ENCODE data around the gene ANO3.
"Not testable (repeated sequence)": the region's sequence is repeated elsewhere in the genome, so short reads cannot be mapped to it uniquely, and the experiment has no call there.

ANO3 gene

DNA sequence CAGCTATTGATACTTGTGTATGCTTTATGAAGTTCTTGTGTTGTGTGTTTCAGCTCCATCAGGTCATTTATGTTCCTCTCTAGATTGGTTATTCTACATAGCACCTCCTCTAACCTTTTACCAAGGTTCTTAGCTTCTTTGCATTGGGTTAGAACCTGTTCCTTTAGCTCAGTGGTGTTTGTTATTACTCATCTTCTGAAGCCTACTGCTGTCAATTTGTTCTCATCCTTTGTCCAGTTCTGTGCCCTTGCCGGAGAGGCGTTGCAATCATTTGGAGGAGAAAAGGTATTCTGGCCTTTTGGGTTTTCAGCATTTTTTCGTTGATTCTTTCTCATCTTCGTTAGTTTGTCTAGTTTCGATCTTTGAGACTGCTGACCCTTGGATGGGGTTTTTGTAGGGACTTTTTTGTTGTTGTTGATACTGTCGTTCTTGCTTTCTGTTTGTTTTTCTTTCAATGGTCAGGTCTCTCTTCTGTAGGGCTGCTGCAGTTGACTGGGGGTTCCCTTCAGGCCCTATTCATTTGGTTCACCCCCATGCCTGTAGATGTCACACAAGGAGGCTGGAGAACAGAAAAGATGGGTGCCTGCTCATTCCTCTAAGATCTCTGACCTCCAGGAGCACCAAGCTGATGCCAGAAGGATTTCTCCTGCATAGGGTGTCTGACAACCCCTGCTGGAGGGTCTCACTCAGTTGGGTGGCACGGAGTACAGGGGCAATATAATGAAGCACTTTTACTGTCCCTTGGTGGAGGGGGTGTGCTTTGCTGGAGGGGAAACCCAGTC is 276.0 kb downstream of the ANO3 start:
- Histone ChIP-seq H3K27me3 (ENCODE audit: low read depth) (no peaks in the 10 kb centered on the region), H3K4me1 (no peaks in the 10 kb centered on the region), H3K36me3 (replicated peaks) (no peaks in the 10 kb centered on the region), H3K9me3 (no peaks in the 10 kb centered on the region), H3K4me3 (no peak overlapping the region)
- no peak for DNase-seq (ENCODE audit: low spot score in 2 of 2)
- in situ Hi-C loops (cut with MboI; ENCODE audit: low sequenced_read_pairs) = no loop called here

GRCh38 chr11:26608507-26609146 is 276.7 kb downstream of the ANO3 start:
- Histone ChIP-seq H3K4me1 (no peaks in the 10 kb centered on the region), H3K27me3 (ENCODE audit: low read depth) (no peaks in the 10 kb centered on the region), H3K9me3 (no peaks in the 10 kb centered on the region), H3K36me3 (replicated peaks) (no peaks in the 10 kb centered on the region), H3K4me3 (no peak overlapping the region)
- no peak for DNase-seq (ENCODE audit: low spot score in 2 of 2)
- in situ Hi-C loops (cut with MboI; ENCODE audit: low sequenced_read_pairs) = no loop called here

- Histone ChIP-seq H3K4me1 (no peaks in the 10 kb centered on the region), H3K4me3 (no peak overlapping the region), H3K36me3 (replicated peaks) (no peaks in the 10 kb centered on the region), H3K9me3 (no peaks in the 10 kb centered on the region), H3K27me3 (ENCODE audit: low read depth) (no peaks in the 10 kb centered on the region)
- no peak for DNase-seq (ENCODE audit: low spot score in 2 of 2)
- in situ Hi-C loops (cut with MboI; ENCODE audit: low sequenced_read_pairs) = no loop called here
These were observed 281.8 kb downstream of the ANO3 start for GRCh38 chr11:26613759-26614158.

DNA sequence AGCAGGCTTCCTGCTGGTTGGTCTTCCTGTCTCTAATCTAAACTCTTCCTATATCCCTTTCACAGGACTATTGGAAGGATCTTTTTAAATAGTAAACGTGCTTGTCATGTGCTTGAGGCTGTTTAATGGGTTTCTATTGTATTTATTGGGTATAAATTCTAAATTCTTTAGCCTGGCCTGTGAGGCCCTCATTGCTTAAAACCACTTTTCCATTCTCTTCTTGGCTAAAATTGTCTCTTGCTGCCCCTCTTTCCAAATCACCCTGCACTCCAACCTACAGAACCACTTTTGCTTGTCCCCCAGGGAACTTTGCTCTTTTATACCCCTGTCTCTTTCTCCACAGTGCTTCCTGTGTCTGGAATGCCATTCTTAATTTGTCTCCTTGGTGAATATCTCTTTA is 286.5 kb downstream of the ANO3 start:
- no peak for DNase-seq (ENCODE audit: low spot score in 2 of 2)
- in situ Hi-C loops (cut with MboI; ENCODE audit: low sequenced_read_pairs) = no loop called here
- Histone ChIP-seq H3K9me3 (no peaks in the 10 kb centered on the region), H3K27me3 (ENCODE audit: low read depth) (no peaks in the 10 kb centered on the region), H3K4me3 (no peak overlapping the region), H3K4me1 (no peaks in the 10 kb centered on the region), H3K36me3 (replicated peaks) (no peaks in the 10 kb centered on the region)

DNA sequence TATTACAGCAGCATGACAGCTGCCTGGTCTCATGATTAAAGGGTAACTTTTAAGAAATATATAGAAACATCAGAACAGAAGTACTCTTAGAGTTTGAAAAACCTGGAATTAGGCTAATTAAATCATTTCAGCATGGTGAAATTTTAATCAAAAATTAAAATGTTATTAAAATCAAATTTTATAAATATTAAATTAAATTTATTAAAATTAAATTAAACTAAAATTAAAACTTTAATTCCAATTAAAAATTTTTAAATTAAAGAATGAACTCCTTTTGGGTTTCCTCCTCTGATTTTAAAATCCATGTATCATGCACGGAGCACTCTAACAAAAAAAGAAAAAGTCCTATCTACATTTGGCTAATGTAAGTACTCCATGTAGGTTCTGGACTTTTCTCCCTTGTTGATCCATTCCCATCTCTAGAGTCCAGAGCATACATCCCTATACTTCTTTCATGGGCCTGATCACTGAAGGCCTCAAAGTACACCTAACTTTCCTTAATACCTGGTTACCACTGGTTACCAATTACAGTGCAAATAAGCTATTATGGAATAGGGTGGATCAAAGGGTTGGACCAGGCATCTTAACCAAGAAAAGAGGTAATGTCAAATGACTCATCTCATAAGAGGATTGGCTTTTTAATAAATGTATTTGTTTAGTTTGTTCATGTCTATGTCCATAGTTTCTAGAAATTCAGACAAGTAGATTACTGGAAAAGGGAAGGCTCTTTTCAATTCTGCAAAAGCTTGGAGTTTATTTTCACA is 288.5 kb downstream of the ANO3 start:
- in situ Hi-C loops (cut with MboI; ENCODE audit: low sequenced_read_pairs) = no loop called here
- no peaks in the 10 kb centered on the region for H3K4me1 ChIP-seq
- H3K27me3 ChIP-seq (ENCODE audit: low read depth) = no peaks in the 10 kb centered on the region
- no peak overlapping the region for H3K4me3 ChIP-seq
- H3K36me3 ChIP-seq (replicated peaks) = no peaks in the 10 kb centered on the region
- no peak for DNase-seq (ENCODE audit: low spot score in 2 of 2)
- no peaks in the 10 kb centered on the region for H3K9me3 ChIP-seq

GRCh38 chr11:26621132-26621531 is 289.2 kb downstream of the ANO3 start:
- no peak for DNase-seq (ENCODE audit: low spot score in 2 of 2)
- no peaks in the 10 kb centered on the region for H3K36me3 ChIP-seq (replicated peaks)
- H3K27me3 ChIP-seq (ENCODE audit: low read depth) = 0 out of 2 replicates have a peak, but pooled peaks cover 2% of the 10 kb centered on the region
- no peak overlapping the region for H3K4me3 ChIP-seq
- H3K9me3 ChIP-seq = no peaks in the 10 kb centered on the region
- H3K4me1 ChIP-seq = no peaks in the 10 kb centered on the region
- in situ Hi-C loops (cut with MboI; ENCODE audit: low sequenced_read_pairs) = no loop called here

- no peaks in the 10 kb centered on the region for H3K9me3 ChIP-seq
- H3K4me1 ChIP-seq = no peaks in the 10 kb centered on the region
- H3K4me3 ChIP-seq = no peak overlapping the region
- in situ Hi-C loops (cut with MboI; ENCODE audit: low sequenced_read_pairs) = no loop called here
- H3K36me3 ChIP-seq (replicated peaks) = no peaks in the 10 kb centered on the region
- H3K27me3 ChIP-seq (ENCODE audit: low read depth) = peaks cover 3% of the 10 kb centered on the region; the same call in 1 of the 2 replicates
- DNase-seq (ENCODE audit: low spot score in 2 of 2) = no peak
These were observed 290.3 kb downstream of the ANO3 start for GRCh38 chr11:26622181-26622580.

DNA sequence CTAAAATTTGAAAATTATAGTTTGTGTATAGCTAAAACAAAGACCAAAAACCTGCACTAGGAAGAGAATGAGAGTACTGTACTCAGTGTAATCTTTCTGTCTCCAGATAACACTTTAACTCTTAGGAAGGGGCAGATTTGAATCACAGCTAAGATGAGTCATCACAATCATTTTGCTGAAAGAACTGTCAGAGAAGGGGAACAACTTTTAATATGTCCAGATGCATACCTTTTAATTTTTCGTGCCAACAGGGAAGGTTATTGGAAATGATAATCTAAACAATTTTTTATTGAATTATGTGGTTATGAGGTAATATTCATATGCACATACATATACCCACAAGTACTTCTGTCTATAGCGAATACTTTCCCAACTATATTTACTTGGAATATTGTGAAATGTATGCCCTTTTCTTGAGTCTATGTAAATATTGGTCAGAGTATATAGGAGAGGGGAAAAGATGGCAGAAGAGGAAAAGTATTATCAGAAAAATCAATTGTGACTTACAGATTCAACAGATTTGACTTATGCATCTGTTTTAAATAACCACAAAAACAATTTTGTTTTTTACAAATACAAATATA is 291.2 kb downstream of the ANO3 start:
- no peaks in the 10 kb centered on the region for H3K9me3 ChIP-seq
- peaks cover 7% of the 10 kb centered on the region for H3K27me3 ChIP-seq (ENCODE audit: low read depth)
- DNase-seq (ENCODE audit: low spot score in 2 of 2) = no peak
- H3K36me3 ChIP-seq (replicated peaks) = no peaks in the 10 kb centered on the region
- in situ Hi-C loops (cut with MboI; ENCODE audit: low sequenced_read_pairs) = no loop called here
- no peaks in the 10 kb centered on the region for H3K4me1 ChIP-seq
- no peak overlapping the region for H3K4me3 ChIP-seq

- H3K4me1 ChIP-seq = no peaks in the 10 kb centered on the region
- H3K9me3 ChIP-seq = no peaks in the 10 kb centered on the region
- no peaks in the 10 kb centered on the region for H3K36me3 ChIP-seq (replicated peaks)
- H3K4me3 ChIP-seq = no peak overlapping the region
- H3K27me3 ChIP-seq (ENCODE audit: low read depth) = peaks cover 12% of the 10 kb centered on the region
- in situ Hi-C loops (cut with MboI; ENCODE audit: low sequenced_read_pairs) = loop anchor here (25.0 kb wide), 1 partner anchor 314 kb away; no protein-coding TSS in a partner anchor
- no peak for DNase-seq (ENCODE audit: low spot score in 2 of 2)
These were observed 294.4 kb downstream of the ANO3 start for GRCh38 chr11:26626346-26626745.

DNA sequence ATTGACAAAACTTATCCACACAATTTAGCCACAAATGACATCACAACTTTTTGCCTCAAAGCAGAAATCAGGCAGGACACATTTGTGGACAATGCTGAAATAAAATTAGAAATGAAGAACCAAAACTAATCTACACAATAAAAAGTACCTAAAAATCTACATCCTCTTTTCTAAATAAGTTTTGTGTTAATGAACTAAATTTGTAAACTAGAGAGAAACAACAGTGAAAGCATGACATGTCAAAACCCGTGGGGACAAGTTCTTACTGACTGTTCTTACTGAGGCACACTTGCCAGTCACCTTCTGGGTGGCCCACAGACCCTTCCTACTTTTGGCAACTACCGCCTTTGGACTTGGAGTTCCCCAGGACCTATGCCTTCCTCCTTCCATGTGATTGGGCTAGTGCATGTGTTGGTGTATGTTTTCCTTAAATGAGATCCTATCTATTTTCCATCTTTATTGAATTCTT is 300.8 kb downstream of the ANO3 start:
- Histone ChIP-seq H3K9me3 (no peaks in the 10 kb centered on the region), H3K4me1 (no peaks in the 10 kb centered on the region), H3K4me3 (no peak overlapping the region), H3K27me3 (ENCODE audit: low read depth) (peaks cover 7% of the 10 kb centered on the region), H3K36me3 (replicated peaks) (no peaks in the 10 kb centered on the region)
- in situ Hi-C loops (cut with MboI; ENCODE audit: low sequenced_read_pairs) = loop anchor here (25.0 kb wide), 1 partner anchor 320 kb away; no protein-coding TSS in a partner anchor
- no peak for DNase-seq (ENCODE audit: low spot score in 2 of 2)

GRCh38 chr11:26643314-26643713 is 311.4 kb downstream of the ANO3 start:
- H3K4me1 ChIP-seq; H3K27me3 ChIP-seq (ENCODE audit: low read depth); DNase-seq (ENCODE audit: low spot score in 2 of 2); H3K4me3 ChIP-seq; H3K9me3 ChIP-seq; H3K36me3 ChIP-seq (replicated peaks): not testable (repeated sequence)
- in situ Hi-C loops (cut with MboI; ENCODE audit: low sequenced_read_pairs) = loop anchor here (25.0 kb wide), 1 partner anchor 331 kb away; no protein-coding TSS in a partner anchor

GRCh38 chr11:26649884-26650283 is 318.0 kb downstream of the ANO3 start:
- in situ Hi-C loops (cut with MboI; ENCODE audit: low sequenced_read_pairs) = loop anchor here (25.0 kb wide), 1 partner anchor 338 kb away; no protein-coding TSS in a partner anchor
- Histone ChIP-seq H3K36me3 (replicated peaks) (no peaks in the 10 kb centered on the region), H3K4me3 (no peak overlapping the region), H3K4me1 (no peaks in the 10 kb centered on the region), H3K27me3 (ENCODE audit: low read depth) (peaks cover 19% of the 10 kb centered on the region), H3K9me3 (no peaks in the 10 kb centered on the region)
- peak; percentile 42 to 75 for DNase-seq (ENCODE audit: low spot score in 2 of 2)

DNA sequence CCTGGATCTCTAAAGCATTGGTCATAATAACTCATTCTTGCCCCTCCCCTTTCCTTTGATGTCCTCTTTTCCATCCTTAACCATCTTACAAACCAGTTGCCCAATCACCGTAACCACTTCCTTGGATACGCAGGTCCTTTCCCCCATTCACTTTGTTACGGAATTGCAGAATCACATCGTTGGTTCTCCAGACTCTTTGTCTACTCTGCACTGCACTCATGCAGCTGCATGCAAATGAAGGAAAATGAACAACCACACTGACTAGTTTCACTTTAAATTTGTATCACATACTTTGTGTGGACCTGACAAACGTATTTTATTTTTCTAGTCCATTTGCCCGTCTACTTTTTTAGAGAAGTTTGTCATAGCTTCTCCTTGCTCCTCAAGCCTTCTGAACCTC is 320.0 kb downstream of the ANO3 start:
- no peak for DNase-seq (ENCODE audit: low spot score in 2 of 2)
- Histone ChIP-seq H3K36me3 (replicated peaks) (no peaks in the 10 kb centered on the region), H3K4me1 (no peaks in the 10 kb centered on the region), H3K4me3 (no peak overlapping the region), H3K9me3 (no peaks in the 10 kb centered on the region), H3K27me3 (ENCODE audit: low read depth) (peaks cover 19% of the 10 kb centered on the region)
- in situ Hi-C loops (cut with MboI; ENCODE audit: low sequenced_read_pairs) = no loop called here

Measured in HAP-1 (cell line).